DND-41 (cell line): ENCODE data around the gene MCTP1.

ENCODE experiments used
- EZH2 ChIP-seq: IDR thresholded peaks from 3 replicates; pipeline ENCODE4 v1.6.1; 2012; ENCODE audit warnings: borderline replicate concordance, low read depth, mild to moderate bottlenecking, moderate library complexity, low read length, inconsistent platforms; ENCODE audit not compliant: severe bottlenecking
- TF ChIP-seq, protein P1 (sequence below): IDR thresholded peaks from 2 replicates; pipeline ENCODE4 v1.5.1; 2012; ENCODE audit warnings: borderline replicate concordance, low read length, moderate library complexity, mild to moderate bottlenecking; ENCODE audit not compliant: poor library complexity, severe bottlenecking; ENCODE audit errors: extremely low read depth

- TF ChIP-seq, protein P1, sequence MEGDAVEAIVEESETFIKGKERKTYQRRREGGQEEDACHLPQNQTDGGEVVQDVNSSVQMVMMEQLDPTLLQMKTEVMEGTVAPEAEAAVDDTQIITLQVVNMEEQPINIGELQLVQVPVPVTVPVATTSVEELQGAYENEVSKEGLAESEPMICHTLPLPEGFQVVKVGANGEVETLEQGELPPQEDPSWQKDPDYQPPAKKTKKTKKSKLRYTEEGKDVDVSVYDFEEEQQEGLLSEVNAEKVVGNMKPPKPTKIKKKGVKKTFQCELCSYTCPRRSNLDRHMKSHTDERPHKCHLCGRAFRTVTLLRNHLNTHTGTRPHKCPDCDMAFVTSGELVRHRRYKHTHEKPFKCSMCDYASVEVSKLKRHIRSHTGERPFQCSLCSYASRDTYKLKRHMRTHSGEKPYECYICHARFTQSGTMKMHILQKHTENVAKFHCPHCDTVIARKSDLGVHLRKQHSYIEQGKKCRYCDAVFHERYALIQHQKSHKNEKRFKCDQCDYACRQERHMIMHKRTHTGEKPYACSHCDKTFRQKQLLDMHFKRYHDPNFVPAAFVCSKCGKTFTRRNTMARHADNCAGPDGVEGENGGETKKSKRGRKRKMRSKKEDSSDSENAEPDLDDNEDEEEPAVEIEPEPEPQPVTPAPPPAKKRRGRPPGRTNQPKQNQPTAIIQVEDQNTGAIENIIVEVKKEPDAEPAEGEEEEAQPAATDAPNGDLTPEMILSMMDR, result no peak
- no peak for TF ChIP-seq EZH2
These were observed 142.7 kb downstream of the MCTP1 start for GRCh38 chr5:95142145-95142544.
